Type B pancreatic cell (in vitro differentiated cells): ENCODE measurements around the gene PRKN. TPM values are rescaled to one million over a fixed set of nuclear protein-coding genes. Genes with fewer than 3 reads are reported as not detected.

Experiments used
- DNase-seq: peaks from one replicate; pipeline ENCODE4 v3.0.0; 2021; ENCODE audit warnings: mixed read lengths; ENCODE audit not compliant: unreplicated experiment; ENCODE audit errors: extremely low spot score
- H3K27ac Mint-ChIP-seq: 2 replicates; pipeline ENCODE4 v1.8.0; 2021; ENCODE audit warnings: mild to moderate bottlenecking, mixed read lengths
- H3K27me3 Mint-ChIP-seq: 2 replicates; pipeline ENCODE4 v1.8.0; 2021; ENCODE audit warnings: mixed read lengths
- H3K36me3 Mint-ChIP-seq: 2 replicates; pipeline ENCODE4 v1.8.0; 2021; ENCODE audit warnings: mixed read lengths
- H3K4me1 Mint-ChIP-seq: one replicate; pipeline ENCODE4 v1.8.0; 2021; ENCODE audit warnings: mixed read lengths; ENCODE audit not compliant: unreplicated experiment
- H3K4me3 Mint-ChIP-seq: 2 replicates; pipeline ENCODE4 v1.8.0; 2021; ENCODE audit warnings: mild to moderate bottlenecking, mixed read lengths
- H3K9me3 Mint-ChIP-seq: 2 replicates; pipeline ENCODE4 v1.8.0; 2021; ENCODE audit warnings: mixed read lengths
- total RNA-seq: library from RNA; stranded (reverse); gene quantifications from 2 replicates; pipeline ENCODE4 v1.2.1, GENCODE V29; 2021; ENCODE audit warnings: low replicate concordance
- TF ChIP-seq, protein P1 (sequence below): fragments of 200-600 bp; sonication (generic); conservative IDR thresholded peaks from 2 replicates; pipeline ENCODE4 v1.5.0; 2021; ENCODE audit warnings: antibody characterized with exemption, mild to moderate bottlenecking

Gene PRKN
- total RNA-seq, 1 donor from 2014 or later, result 6.2 TPM

DNA sequence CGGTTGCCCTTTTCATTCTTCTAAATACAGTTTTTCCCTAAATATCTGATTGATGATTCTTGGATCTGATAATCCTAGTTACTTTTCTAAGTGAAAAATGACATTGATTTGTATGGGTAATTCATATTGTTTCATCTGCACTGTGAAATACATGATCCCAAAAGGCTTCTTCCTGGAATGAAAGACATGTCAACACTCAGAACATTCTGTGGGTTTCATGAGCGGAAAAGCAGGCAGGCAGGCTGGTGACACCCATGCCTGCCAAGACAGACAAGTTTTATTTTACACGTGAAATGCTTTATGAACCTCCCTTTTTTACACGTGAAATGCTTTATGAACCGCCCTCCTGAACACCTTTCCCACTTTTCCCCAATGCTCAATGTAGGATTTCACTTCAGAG, 105.0 kb downstream of the PRKN start:
- no peaks in the 10 kb centered on the region for H3K27me3 Mint-ChIP-seq
- TF ChIP-seq, protein P1, sequence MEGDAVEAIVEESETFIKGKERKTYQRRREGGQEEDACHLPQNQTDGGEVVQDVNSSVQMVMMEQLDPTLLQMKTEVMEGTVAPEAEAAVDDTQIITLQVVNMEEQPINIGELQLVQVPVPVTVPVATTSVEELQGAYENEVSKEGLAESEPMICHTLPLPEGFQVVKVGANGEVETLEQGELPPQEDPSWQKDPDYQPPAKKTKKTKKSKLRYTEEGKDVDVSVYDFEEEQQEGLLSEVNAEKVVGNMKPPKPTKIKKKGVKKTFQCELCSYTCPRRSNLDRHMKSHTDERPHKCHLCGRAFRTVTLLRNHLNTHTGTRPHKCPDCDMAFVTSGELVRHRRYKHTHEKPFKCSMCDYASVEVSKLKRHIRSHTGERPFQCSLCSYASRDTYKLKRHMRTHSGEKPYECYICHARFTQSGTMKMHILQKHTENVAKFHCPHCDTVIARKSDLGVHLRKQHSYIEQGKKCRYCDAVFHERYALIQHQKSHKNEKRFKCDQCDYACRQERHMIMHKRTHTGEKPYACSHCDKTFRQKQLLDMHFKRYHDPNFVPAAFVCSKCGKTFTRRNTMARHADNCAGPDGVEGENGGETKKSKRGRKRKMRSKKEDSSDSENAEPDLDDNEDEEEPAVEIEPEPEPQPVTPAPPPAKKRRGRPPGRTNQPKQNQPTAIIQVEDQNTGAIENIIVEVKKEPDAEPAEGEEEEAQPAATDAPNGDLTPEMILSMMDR, result no peak
- H3K36me3 Mint-ChIP-seq, result no peaks in the 10 kb centered on the region
- DNase-seq, result no peak
- peaks cover 6% of the 10 kb centered on the region for H3K4me1 Mint-ChIP-seq
- peaks cover 2% of the 10 kb centered on the region for H3K9me3 Mint-ChIP-seq
- H3K27ac Mint-ChIP-seq, result no peak overlapping the region
- H3K4me3 Mint-ChIP-seq, result no peak overlapping the region

DNA sequence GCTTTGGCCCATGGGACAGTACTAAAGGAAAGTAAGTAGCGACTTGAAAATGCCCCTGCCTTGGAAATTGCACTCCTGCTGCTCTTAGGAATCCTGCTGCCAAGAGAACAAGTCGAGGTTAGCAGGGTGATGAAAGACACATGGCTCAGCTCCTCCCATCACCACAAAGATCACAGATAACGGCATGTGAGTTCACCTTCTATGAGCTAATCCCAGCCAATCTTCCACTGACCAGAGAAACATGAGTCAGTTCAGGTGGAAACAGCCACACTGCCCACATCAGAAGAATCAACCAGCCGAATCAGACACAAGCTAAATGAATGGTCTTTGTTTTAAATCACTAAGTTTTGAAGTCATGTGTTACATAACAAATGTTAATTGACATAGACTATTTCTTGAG, 106.3 kb downstream of the PRKN start:
- no peaks in the 10 kb centered on the region for H3K27me3 Mint-ChIP-seq
- DNase-seq, result no peak
- TF ChIP-seq, protein P1, result no peak
- peaks cover 6% of the 10 kb centered on the region for H3K4me1 Mint-ChIP-seq
- no peaks in the 10 kb centered on the region for H3K36me3 Mint-ChIP-seq
- no peak overlapping the region for H3K4me3 Mint-ChIP-seq
- no peak overlapping the region for H3K27ac Mint-ChIP-seq
- no peaks in the 10 kb centered on the region for H3K9me3 Mint-ChIP-seq

DNA sequence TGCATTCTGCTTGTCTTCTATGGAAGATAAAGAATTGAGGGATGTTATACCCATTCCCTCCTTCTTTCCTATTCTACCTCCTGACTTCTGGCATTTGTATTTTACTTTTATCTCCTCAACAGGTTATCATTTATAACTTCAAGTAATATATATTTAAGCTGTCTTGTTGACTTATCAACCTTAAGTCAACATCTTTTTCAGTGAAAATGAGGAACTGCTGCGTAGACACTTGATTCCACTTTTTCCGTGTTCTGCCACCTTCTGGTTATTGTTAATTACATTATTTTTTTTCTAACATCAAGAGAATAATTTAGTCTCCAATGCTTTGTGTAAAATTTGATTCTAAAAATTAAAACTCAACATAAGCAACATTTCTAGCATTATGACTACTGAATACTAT, 107.5 kb downstream of the PRKN start:
- Mint-ChIP-seq H3K4me1 (peaks cover 6% of the 10 kb centered on the region), H3K4me3 (no peak overlapping the region), H3K36me3 (no peaks in the 10 kb centered on the region), H3K27ac (no peak overlapping the region), H3K27me3 (no peaks in the 10 kb centered on the region), H3K9me3 (no peaks in the 10 kb centered on the region)
- DNase-seq, result no peak
- TF ChIP-seq, protein P1, result no peak

DNA sequence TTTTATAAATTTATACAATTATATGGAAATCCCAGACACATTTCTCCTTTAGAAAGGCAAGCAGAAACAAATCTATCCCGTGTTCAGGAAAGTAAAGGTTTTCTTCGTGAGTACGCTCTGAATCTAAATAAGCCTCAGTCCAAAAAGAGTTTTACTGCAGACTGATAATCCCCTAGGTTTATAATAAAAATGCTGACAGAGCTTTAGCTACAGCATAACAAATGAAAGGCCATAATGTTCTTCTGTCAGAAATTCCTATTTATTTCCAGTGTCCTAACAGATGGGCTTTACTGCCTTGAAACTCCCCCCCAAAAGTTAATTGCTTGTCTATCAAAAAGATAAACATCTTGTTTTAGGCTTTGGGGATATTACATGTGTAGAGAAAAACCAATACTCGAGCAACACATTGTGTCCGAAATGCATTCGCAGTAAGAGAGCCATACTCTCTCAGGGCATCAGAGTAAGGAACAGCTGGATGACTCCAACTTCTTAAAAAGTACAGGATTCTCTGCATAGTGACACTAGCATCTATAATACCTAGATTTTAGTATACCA, 109.0 kb downstream of the PRKN start:
- Mint-ChIP-seq H3K36me3 (no peaks in the 10 kb centered on the region), H3K4me1 (peaks cover 6% of the 10 kb centered on the region), H3K4me3 (no peak overlapping the region), H3K27me3 (no peaks in the 10 kb centered on the region), H3K27ac (no peak overlapping the region), H3K9me3 (no peaks in the 10 kb centered on the region)
- DNase-seq, result no peak
- TF ChIP-seq, protein P1, result no peak

DNA sequence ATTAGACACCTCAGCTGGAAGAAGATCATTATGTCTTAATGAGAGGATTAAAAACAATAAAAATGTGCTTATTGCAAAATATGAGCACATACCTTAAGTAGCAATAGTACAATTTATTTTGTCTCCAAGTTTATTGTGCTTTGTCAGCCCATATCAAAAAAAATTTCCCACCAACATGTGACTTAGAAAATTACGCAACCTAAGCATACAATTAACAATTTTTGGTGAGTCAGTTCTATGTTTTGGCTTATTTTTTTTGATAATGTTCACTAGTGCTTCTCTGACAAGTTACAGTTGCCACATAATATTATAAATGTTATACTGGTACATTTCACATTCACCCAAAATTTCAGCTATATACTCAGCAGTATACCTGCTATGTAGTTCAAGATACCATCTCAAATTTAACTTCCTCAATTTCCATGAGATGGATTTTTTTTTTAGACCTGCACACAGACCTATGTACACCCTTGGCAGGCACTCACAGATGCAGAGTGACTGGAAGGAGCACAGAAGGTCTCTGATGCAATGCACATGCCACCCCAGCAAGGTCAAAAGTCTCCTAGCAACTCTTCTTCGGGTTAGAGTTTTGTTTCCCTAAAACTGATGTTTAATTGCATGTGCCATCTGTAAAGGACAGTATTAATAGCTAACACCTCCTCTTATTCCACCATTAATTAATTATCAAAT, 112.4 kb downstream of the PRKN start:
- no peaks in the 10 kb centered on the region for H3K4me1 Mint-ChIP-seq
- no peak for DNase-seq
- H3K27me3 Mint-ChIP-seq, result no peaks in the 10 kb centered on the region
- H3K9me3 Mint-ChIP-seq, result no peaks in the 10 kb centered on the region
- no peak overlapping the region for H3K4me3 Mint-ChIP-seq
- TF ChIP-seq, protein P1, result no peak
- no peaks in the 10 kb centered on the region for H3K36me3 Mint-ChIP-seq
- H3K27ac Mint-ChIP-seq, result no peak overlapping the region
